ENCODE results near the gene ZNF784.

ZNF784 gene

DNA sequence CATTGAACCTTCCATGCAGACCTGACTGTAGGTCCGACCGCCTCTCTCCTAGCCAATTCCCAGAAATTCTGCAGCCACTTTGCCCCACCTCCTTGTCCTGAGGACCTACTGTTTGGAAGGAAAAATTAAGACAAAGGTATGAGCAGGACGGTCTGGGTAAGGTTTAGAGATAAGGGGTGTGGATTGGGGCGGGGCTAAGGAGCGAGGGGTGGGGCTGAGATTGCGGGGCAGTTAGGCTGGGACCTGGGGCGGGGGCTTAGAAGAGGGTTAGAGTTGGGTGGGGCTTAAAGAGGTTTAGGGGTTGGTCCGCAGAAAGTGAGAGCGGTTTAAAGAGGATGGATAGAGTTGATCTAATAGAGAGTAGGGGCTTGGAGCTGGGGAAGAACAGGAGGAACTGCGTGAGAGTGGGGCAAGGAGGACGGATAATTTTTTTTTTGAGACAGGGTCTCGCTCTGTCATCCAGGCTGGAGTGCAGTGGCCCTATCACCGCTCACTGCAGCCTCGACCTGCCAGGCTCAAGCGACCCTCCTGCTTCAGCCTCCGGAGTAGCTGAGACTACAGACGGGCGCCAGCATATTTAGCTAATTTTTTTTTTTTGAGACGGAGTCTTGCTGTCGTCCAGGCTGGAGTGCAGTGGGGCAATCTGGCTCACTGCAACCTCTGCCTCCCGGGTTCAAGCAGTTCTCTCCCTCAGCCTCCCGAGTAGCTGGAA, 20.6 kb downstream of the ZNF784 start:
- no peak for DNase-seq (ENCODE audit: low read depth, low spot score)

- no peak for DNase-seq (ENCODE audit: low read depth, low spot score)
Observed at GRCh38 chr19:55603115-55603514, 21.3 kb downstream of the ZNF784 start.

- no peak for DNase-seq (ENCODE audit: low read depth, low spot score)
Observed at GRCh38 chr19:55602104-55603001, 22.0 kb downstream of the ZNF784 start.

- no peak for DNase-seq (ENCODE audit: low read depth, low spot score)
Observed at GRCh38 chr19:55601084-55601483, 23.3 kb downstream of the ZNF784 start.

- DNase-seq (ENCODE audit: low read depth, low spot score), result no peak
Observed at GRCh38 chr19:55600662-55601028, 23.7 kb downstream of the ZNF784 start.

DNA sequence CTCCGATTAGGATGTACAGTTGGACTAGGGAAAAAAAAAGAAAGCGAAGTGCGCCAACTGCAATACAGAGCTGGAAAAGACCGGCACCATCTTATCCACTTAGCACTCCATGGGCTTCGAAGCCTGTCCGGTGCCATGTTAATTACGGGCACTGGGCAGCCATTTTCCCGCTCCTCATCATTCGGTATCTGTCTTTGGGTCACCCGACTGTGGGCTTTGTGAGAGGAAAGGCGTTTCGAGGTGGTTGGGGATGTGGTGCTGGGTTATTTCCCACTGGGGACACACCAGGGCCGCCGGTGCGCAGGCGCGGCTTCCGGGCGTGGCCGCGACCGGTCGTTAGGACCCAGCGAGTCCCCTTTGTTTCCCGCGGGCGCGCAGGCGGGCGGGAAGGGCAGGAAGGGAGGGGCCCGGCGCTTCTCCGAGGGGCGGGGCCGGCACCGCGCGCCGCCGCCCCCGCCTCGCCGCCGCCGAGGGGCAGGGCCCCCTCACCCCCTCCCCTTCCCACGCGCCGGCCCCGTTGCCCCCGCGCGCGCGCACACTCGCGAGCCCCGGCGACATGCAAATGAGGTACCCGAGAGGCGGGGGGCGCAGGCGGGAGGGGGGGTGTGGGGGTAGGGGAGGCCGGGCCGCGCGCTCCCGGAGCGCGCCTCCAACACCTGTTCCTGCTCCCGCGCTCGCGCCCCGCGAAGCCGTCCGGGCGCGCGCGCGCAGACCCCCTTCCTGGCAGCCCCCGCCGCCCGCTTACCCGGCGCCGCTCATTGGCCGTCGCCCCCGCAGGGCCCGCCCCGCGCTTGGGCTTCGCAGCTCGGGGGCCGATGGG, 24.3 kb downstream of the ZNF784 start, which contains the start of gene ZNF524:
Gene ZNF524, plus strand, starts transcription at position 447 of the 820 bp plus-strand sequence. CDS start 1,825 bp downstream, outside the sequence.
- peak; percentile 85 for DNase-seq (ENCODE audit: low read depth, low spot score)

- peak; percentile 98 for DNase-seq (ENCODE audit: low read depth, low spot score)
Observed at GRCh38 chr19:55599468-55599841, 24.9 kb downstream of the ZNF784 start, which contains the start of gene FIZ1. TSS of gene FIZ1 (minus strand) at chr19:55599517. CDS start at chr19:55597865, 1,652 bp downstream.

GRCh38 chr19:55598719-55599467, 25.5 kb downstream of the ZNF784 start:
- DNase-seq (ENCODE audit: low read depth, low spot score), result peak; percentile 78

- DNase-seq (ENCODE audit: low read depth, low spot score), result no peak
Observed at GRCh38 chr19:55598034-55598433, 26.3 kb downstream of the ZNF784 start.

- no peak for DNase-seq (ENCODE audit: low read depth, low spot score)
Observed at GRCh38 chr19:55597501-55597921, 26.9 kb downstream of the ZNF784 start.

- DNase-seq (ENCODE audit: low read depth, low spot score), result no peak
Observed at GRCh38 chr19:55596304-55596703, 28.1 kb downstream of the ZNF784 start.

DNA sequence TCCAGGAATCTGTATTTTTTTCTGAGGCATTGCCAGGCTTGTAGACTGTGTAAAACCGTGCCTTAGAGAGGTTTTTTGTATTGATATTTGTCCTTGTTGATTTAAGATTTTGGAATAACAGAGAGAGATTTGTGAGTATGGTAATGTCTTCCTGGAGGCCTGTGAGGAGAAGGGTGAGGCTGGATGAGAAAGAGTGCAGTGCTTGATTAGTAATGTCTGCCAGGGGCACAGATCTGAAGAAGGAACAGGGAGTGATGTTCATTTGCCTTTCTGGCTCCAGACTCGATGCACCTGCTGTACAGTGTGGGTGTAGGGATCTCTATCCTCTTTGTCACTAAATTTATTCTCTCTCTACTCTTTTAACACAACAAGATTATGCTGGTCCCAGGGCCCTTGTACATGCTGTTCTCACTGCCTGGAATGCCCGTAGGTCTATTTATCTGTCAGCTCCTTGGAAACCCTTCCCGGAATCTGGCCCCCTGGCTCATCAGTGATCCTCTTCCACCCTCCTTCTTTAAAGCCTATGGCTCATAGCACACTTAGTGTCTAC, 29.3 kb downstream of the ZNF784 start:
- DNase-seq (ENCODE audit: low read depth, low spot score), result no peak

DNA sequence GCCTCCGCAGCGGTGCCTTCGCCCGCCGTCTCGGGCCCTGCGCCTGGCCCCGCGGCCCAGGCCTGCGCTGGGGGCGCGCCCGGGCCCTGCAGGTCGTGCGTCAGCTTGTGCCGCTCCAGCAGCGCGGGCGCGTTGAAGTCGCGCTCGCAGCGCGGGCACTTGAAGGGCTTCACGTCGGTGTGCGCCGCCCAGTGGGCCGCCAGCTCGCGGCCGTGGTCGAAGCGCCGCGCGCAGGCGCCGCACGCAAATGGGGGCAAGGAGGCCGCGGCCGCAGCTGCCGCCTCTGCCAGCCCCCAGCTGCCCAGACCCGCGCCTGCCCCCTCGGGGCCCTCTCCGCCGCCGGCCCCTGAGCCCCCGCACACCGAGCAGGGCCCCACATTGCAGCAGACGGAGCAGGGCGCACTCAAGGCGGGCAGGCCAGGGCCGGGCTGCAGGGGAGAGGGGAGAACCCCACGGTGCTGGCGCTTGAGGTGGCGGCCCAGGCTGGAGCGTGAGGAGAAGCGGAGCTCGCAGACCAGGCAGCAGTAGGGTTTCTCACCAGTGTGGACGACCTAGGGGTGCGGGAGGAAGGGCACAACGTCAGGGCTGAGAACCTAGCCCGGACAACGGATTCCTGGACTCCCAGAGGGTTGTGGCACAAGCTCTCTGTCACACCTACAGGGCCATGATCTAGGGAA, 31.1 kb downstream of the ZNF784 start:
- DNase-seq (ENCODE audit: low read depth, low spot score), result no peak

DNA sequence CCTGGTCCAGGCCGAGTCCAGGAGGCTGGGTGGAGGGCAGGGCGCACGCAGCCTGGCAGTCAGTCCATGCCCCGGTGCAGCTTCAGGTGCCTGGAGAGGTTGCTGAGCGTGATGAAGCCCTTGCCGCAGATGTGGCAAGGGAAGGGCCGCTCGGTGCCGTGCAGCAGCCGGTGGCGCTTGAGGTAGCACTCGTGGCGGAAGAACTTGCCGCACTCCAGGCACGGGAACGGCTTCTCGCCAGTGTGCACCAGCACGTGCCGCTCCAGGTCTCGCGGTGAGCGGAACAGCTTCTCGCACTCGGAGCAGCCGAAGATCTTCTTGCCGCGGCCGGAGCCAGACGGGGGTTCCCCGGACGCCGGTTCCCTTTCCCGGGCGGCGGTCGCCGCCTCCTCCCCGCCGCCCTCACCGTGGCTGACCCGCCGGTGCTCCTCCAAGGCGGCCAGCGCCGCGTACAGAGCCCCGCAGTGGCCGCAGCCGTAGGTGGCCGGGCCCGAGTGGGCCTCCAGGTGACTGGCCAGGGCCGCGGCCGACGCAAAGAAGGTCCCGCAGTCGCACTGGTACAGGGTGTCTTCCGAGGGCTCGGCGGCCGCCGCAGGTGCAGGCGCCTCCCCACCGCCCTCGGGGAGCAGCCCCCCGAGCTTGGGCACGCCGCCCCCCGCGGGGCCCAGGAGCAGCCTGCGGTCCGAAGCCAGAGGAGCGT, 31.8 kb downstream of the ZNF784 start:
- no peak for DNase-seq (ENCODE audit: low read depth, low spot score)

DNA sequence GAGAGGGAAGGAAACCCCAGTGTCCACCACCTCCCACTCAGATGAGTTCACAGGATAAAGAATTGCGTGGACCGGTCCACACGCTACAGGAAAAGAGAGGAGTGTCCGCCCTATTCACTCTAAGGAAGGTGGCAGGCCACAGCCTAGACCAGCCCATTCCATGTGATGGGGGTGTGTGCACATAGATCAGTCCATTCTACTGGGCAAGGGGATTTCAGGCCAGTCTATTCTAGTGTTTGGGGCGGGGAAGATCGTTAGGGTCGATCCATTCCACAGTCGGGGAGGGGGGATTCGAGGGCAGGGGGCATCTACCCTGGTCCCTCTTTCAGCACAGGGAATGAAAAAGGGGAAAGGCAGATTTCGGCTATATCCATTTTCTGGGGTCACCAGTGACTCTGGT, 32.8 kb downstream of the ZNF784 start:
- no peak for DNase-seq (ENCODE audit: low read depth, low spot score)

DNA sequence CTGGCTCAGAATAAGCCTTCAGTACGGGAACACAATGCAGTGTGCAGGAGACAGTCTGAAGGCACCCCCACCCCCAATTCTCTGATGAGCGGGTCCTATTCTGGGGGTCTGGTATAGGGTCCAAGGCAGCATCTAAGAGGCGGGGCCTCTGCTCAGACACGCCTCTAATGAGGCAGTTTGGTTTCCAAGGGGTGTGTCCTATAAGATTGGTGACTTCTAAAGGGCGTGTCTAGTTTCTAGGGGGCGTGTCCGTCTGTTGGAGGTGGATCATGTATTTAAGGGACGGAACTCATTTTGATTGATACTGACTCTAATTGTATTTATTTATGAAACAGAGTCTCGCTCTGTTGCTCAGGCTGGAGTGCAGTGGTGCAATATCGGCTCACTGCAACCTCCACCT, 33.7 kb downstream of the ZNF784 start:
- DNase-seq (ENCODE audit: low read depth, low spot score), result no peak

DNA sequence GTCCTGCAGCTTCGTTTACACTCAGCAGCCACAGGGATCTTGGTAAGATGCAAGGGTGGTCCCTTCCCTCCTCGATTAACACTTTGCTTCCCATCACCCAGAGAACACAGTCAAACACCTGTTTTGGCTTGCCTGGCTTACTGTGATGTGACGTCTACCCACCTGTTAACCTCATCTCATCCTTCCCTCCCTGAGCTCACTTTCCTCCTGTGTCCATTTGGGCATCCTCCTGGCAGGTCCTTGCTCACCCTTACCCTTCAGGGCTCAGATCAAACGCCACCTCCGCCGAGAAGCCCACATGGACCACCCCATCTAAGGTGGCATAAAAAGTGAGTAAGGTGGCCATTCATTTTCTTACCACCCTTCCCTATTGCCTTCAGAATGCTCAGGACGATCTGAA, 34.3 kb downstream of the ZNF784 start:
- no peak for DNase-seq (ENCODE audit: low read depth, low spot score)

GRCh38 chr19:55588738-55589137, 35.6 kb downstream of the ZNF784 start:
- DNase-seq (ENCODE audit: low read depth, low spot score), result no peak

DNA sequence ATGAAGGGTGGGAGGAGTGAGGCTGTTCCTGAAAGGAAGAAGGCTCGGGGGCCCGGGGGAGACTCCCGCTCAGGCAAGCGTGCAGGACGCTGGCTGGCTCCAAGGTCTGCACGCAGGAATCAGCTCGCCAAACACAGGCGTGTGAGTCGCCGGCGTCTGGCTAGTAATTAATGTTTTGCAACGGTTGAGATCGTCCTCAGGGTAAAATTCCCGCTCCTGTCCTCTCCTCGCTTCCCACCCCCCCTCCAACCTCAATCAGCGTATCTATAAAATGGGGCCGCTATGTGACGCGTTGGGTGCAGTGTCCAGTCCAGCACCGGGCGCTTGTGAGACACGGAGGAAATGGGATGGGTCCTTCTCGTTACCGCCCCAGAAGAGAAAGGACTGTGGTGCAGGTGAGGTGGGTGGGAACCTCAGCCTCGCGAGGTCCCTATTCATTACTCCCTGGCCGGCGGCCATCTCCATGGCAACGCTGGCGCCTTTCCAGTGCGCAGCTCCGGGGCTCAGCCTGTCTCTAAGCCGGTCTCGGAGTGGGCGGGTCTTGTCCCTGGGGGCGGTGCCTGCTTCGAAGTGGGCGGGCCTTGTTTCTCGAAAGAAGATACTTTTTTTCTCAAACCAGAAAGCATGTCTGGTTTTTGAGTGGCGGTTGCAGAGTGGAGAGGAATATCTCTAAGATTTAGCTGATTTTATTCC, 37.2 kb downstream of the ZNF784 start:
- DNase-seq (ENCODE audit: low read depth, low spot score), result peak; percentile 64
